PFSK-1 (cell line): Measurements from ENCODE around the gene VRK3.

Experiments
- POLR2AphosphoS5 ChIP-seq: IDR thresholded peaks from 2 replicates; pipeline ENCODE4 v1.6.1; 2012; ENCODE audit warnings: low read depth, mild to moderate bottlenecking, control low read depth, low read length, moderate library complexity
- REST ChIP-seq, 2 experiments: IDR thresholded peaks; 2 replicates each; pipeline versions ENCODE4 v1.6.1 to v1.8.0; 2011 to 2012; ENCODE audit warnings: low read depth in 2 of 2, low read length in 2 of 2, control low read depth in 1 of 2, inconsistent platforms in 1 of 2, mild to moderate bottlenecking in 1 of 2, moderate library complexity in 1 of 2; ENCODE audit not compliant: insufficient read depth in 1 of 2
- TAF1 ChIP-seq: IDR thresholded peaks from 2 replicates; pipeline ENCODE4 v1.6.1; 2012; ENCODE audit warnings: low read length, control low read depth, borderline replicate concordance; ENCODE audit not compliant: insufficient read depth

GRCh38 chr19:50030225-50030624 is 5.1 kb upstream of the VRK3 start:
- no peak for TF ChIP-seq TAF1
- TF ChIP-seq REST (IDR thresholded peaks at IDR 0.05; ENCODE audit: insufficient read depth in 1 of 2, low read depth in 2 of 2, low read length in 2 of 2), result no peak
- no peak for TF ChIP-seq POLR2AphosphoS5
